SK-N-SH (cell line): Measurements from ENCODE around the gene FCRL6. TPM values are rescaled to one million over a fixed set of nuclear protein-coding genes. Genes with fewer than 3 reads are reported as not detected.
A peak's percentile ranks its signal among the peaks of the same experiment; 100 is the strongest.

ENCODE experiments used
- CTCF ChIA-PET: fragments of 300-600, 350-600 bp; formaldehyde crosslinking; extraction: SDS; loops from one replicate; lab custom pipeline; 2021; lab: Yijun Ruan, JAX
- POLR2A ChIA-PET: fragments of 350-600 bp; sonication (Branson Sonifier 250); formaldehyde crosslinking; extraction: SDS; loops from one replicate; lab custom pipeline; 2020; ENCODE audit warnings: antibody characterized with exemption, inconsistent platforms; lab: Yijun Ruan, JAX
- DNase-seq: peaks from one replicate; pipeline ENCODE4 v3.0.0; 2012
- H2AFZ ChIP-seq: fragments of 200-600 bp; sonication (generic); 2 replicates; pipeline ENCODE4 v1.8.1; 2016; ENCODE audit warnings: antibody characterized with exemption, mild to moderate bottlenecking, low read depth
- H3F3A ChIP-seq: fragments of 200-600 bp; sonication (generic); replicated peaks from 2 replicates; pipeline ENCODE3; 2016; ENCODE audit warnings: antibody characterized with exemption, mild to moderate bottlenecking; ENCODE audit not compliant: insufficient read depth
- H3K27ac ChIP-seq, 2 experiments: fragments of 200-500 bp in 1 of 2; fragments of 200-600 bp in 1 of 2; sonication (Bioruptor generic) in 1 of 2; sonication (generic), shearing (Covaris generic) in 1 of 2; 2 replicates each; pipeline versions ENCODE4 v1.5.1 to v1.6.1; 2014 to 2016; ENCODE audit warnings: low read depth in 2 of 2, inconsistent platforms in 1 of 2, low read length in 1 of 2, mild to moderate bottlenecking in 1 of 2, mixed read lengths in 1 of 2
- H3K27me3 ChIP-seq: fragments of 200-600 bp; sonication (generic), shearing (Covaris generic); 2 replicates; pipeline ENCODE4 v1.6.1; 2016; ENCODE audit warnings: mixed run types; ENCODE audit not compliant: insufficient read depth
- H3K36me3 ChIP-seq, 2 experiments: fragments of 200-500 bp in 1 of 2; fragments of 200-600 bp in 1 of 2; sonication (Bioruptor generic) in 1 of 2; sonication (generic) in 1 of 2; replicated peaks in 1 of 2; 2 replicates each; pipeline versions ENCODE3 to v1.5.1; 2014 to 2016; ENCODE audit warnings: low read length in 1 of 2, mild to moderate bottlenecking in 1 of 2; ENCODE audit not compliant: insufficient read depth in 2 of 2, control insufficient read depth in 1 of 2
- H3K4me1 ChIP-seq, 2 experiments: fragments of 200-500 bp in 1 of 2; fragments of 200-600 bp in 1 of 2; sonication (Bioruptor generic) in 1 of 2; sonication (generic), shearing (Covaris generic) in 1 of 2; 2 replicates each; pipeline versions ENCODE4 v1.5.1 to v1.6.1; 2014 to 2016; ENCODE audit warnings: low read depth in 1 of 2, low read length in 1 of 2, mixed run types in 1 of 2; ENCODE audit not compliant: insufficient read depth in 2 of 2, control insufficient read depth in 1 of 2
- H3K4me2 ChIP-seq: fragments of 200-600 bp; sonication (generic), shearing (Covaris generic); 2 replicates; pipeline ENCODE4 v1.6.1; 2017; ENCODE audit warnings: mixed run types
- H3K4me3 ChIP-seq, 2 experiments: fragments of 200-500 bp in 1 of 2; fragments of 200-600 bp in 1 of 2; sonication (Bioruptor generic) in 1 of 2; sonication (generic), shearing (Covaris generic) in 1 of 2; 2 replicates each; pipeline versions ENCODE4 v1.5.1 to v1.8.1; 2014 to 2016; ENCODE audit warnings: low read depth in 2 of 2, inconsistent platforms in 1 of 2, low read length in 1 of 2, mild to moderate bottlenecking in 1 of 2, mixed read lengths in 1 of 2, moderate library complexity in 1 of 2
- H3K79me2 ChIP-seq: fragments of 200-600 bp; sonication (generic); 2 replicates; pipeline ENCODE4 v1.8.1; 2017; ENCODE audit warnings: mild to moderate bottlenecking; ENCODE audit not compliant: insufficient read depth
- H3K9ac ChIP-seq: fragments of 200-600 bp; sonication (generic); 2 replicates; pipeline ENCODE4 v1.6.1; 2017; ENCODE audit warnings: mixed run types
- H3K9me2 ChIP-seq: fragments of 200-600 bp; sonication (generic); 2 replicates; pipeline ENCODE4 v1.6.1; 2017; ENCODE audit warnings: mixed run types
- H3K9me3 ChIP-seq: fragments of 200-600 bp; sonication (generic); 2 replicates; pipeline ENCODE4 v1.6.1; 2017; ENCODE audit warnings: mixed run types, mild to moderate bottlenecking, moderate library complexity
- H4K20me1 ChIP-seq: fragments of 200-600 bp; sonication (generic); 2 replicates; pipeline ENCODE4 v1.6.1; 2017; ENCODE audit warnings: mild to moderate bottlenecking, mixed run types; ENCODE audit not compliant: insufficient read depth
- CHD2 ChIP-seq: fragments of 150-350 bp; IDR thresholded peaks from 2 replicates; pipeline ENCODE4 v1.6.1; 2018; ENCODE audit warnings: low read length; ENCODE audit not compliant: partially characterized antibody
- CTCF ChIP-seq: fragments of 200-600 bp; sonication (generic); IDR thresholded peaks from 2 replicates; pipeline ENCODE4 v1.6.1; 2017; ENCODE audit warnings: antibody characterized with exemption, mild to moderate bottlenecking, moderate library complexity
- ELF1 ChIP-seq: IDR thresholded peaks from 2 replicates; pipeline ENCODE4 v1.4.0; 2012
- FOXM1 ChIP-seq: IDR thresholded peaks from 2 replicates; pipeline ENCODE4 v1.4.0; 2012; ENCODE audit warnings: low read depth, mild to moderate bottlenecking
- GABPA ChIP-seq: IDR thresholded peaks from 2 replicates; pipeline ENCODE4 v1.4.0; 2012; ENCODE audit warnings: low read depth, mild to moderate bottlenecking
- GATA2 ChIP-seq: sonication (generic); formaldehyde crosslinking; IDR thresholded peaks from 2 replicates; pipeline ENCODE4 v1.5.0; 2020; ENCODE audit warnings: mild to moderate bottlenecking, missing genetic modification reagents
- IRF3 ChIP-seq: fragments of 150-350 bp; IDR thresholded peaks from 2 replicates; pipeline ENCODE4 v1.6.1; 2016; ENCODE audit warnings: mild to moderate bottlenecking, low read depth, low read length
- JUND ChIP-seq: IDR thresholded peaks from 2 replicates; pipeline ENCODE4 v1.4.0; 2012
- RAD21 ChIP-seq: IDR thresholded peaks from 2 replicates; pipeline ENCODE4 v1.6.1; 2012; ENCODE audit warnings: mild to moderate bottlenecking, low read length
- RFX5 ChIP-seq: IDR thresholded peaks from 2 replicates; pipeline ENCODE4 v1.6.1; 2012; ENCODE audit warnings: mild to moderate bottlenecking, improper control_type of control experiment, low read length
- RXRA ChIP-seq: IDR thresholded peaks from 2 replicates; pipeline ENCODE4 v1.4.0; 2012; ENCODE audit warnings: low read depth, mild to moderate bottlenecking, borderline replicate concordance
- TCF12 ChIP-seq: IDR thresholded peaks from 2 replicates; pipeline ENCODE4 v1.4.0; 2012
- TEAD4 ChIP-seq: IDR thresholded peaks from 2 replicates; pipeline ENCODE4 v1.4.0; 2012; ENCODE audit warnings: mild to moderate bottlenecking, borderline replicate concordance; ENCODE audit not compliant: insufficient read depth
- USF2 ChIP-seq: fragments of 150-350 bp; IDR thresholded peaks from 2 replicates; pipeline ENCODE4 v1.6.1; 2017; ENCODE audit warnings: antibody characterized with exemption, low read length, low read depth, borderline replicate concordance
- YY1 ChIP-seq: IDR thresholded peaks from 2 replicates; pipeline ENCODE4 v1.4.0; 2012; ENCODE audit warnings: low read depth, mild to moderate bottlenecking
- ZBTB33 ChIP-seq: IDR thresholded peaks from 2 replicates; pipeline ENCODE4 v1.4.0; 2012; ENCODE audit warnings: low read depth, borderline replicate concordance
- WGBS: methylation state at CpG from one replicate; pipeline ENCODE4 v1.1.6; 2017; ENCODE audit warnings: low lambda C conversion rate; 5-methylcytosine and 5-hydroxymethylcytosine counted together
- polyA plus RNA-seq, 3 experiments: library from polyadenylated mRNA; depleted of rRNA; stranded (reverse); fragments of >200 nt; gene quantifications; 2 replicates each; pipeline ENCODE4 v1.2.3, GENCODE V29; 2012
- TF ChIP-seq, protein P1 (sequence below): IDR thresholded peaks from 2 replicates; pipeline ENCODE4; 2012
- TF ChIP-seq, protein P2 (sequence below): IDR thresholded peaks from 2 replicates; pipeline ENCODE4 v1.4.0; 2012; ENCODE audit warnings: low read depth

FCRL6 gene
- polyA plus RNA-seq, 1 of the 3 experiments (the other 2 are of a cell fraction), result not detected

DNA sequence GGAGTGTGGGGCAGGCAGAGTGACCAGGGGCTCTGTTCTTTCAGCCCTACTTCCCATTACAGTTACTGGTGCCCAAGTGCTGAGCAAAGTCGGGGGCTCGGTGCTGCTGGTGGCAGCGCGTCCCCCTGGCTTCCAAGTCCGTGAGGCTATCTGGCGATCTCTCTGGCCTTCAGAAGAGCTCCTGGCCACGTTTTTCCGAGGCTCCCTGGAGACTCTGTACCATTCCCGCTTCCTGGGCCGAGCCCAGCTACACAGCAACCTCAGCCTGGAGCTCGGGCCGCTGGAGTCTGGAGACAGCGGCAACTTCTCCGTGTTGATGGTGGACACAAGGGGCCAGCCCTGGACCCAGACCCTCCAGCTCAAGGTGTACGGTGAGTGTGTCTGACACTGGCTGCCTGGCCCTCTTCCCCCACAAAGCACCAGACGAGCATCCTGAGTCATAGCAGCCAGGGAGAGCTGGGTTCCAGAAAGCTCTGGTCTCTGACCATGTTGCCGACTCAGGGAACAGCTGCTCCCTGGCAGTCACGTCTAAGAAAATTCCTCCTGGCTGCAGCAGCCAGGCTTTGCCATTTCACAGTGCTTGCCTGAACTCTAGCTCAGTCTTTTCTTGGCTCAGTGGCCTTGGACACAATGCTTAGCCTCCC, 27.8 kb downstream of the FCRL6 start:
- H3K27me3 ChIP-seq, result no peaks in the 10 kb centered on the region
- H3F3A ChIP-seq, result no peaks in the 10 kb centered on the region
- H3K4me2 ChIP-seq, result no peak overlapping the region
- no peak overlapping the region for H3K4me3 ChIP-seq
- 32% methylated on average over 5 of the region's 18 CpGs for WGBS
- H3K9ac ChIP-seq, result no peak overlapping the region
- TF ChIP-seq ZBTB33 (no peak), GATA2 (CRISPR knock-in tag) (no peak), GABPA (no peak), TCF12 (peak; percentile 16; the same call in 1 of the 2 replicates), USF2 (no peak), JUND (0 out of 2 replicates have a peak, but pooled peaks have one; percentile 1), TEAD4 (no peak), YY1 (no peak), RFX5 (no peak)
- TF ChIP-seq, protein P1, sequence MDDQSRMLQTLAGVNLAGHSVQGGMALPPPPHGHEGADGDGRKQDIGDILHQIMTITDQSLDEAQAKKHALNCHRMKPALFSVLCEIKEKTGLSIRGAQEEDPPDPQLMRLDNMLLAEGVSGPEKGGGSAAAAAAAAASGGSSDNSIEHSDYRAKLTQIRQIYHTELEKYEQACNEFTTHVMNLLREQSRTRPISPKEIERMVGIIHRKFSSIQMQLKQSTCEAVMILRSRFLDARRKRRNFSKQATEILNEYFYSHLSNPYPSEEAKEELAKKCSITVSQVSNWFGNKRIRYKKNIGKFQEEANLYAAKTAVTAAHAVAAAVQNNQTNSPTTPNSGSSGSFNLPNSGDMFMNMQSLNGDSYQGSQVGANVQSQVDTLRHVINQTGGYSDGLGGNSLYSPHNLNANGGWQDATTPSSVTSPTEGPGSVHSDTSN, result no peak
- TF ChIP-seq, protein P2, sequence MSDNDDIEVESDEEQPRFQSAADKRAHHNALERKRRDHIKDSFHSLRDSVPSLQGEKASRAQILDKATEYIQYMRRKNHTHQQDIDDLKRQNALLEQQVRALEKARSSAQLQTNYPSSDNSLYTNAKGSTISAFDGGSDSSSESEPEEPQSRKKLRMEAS, result no peak
- peaks cover 13% of the 10 kb centered on the region in 2 experiments; a peak in 2 of 4 replicates for H3K4me1 ChIP-seq
- no peaks in the 10 kb centered on the region for H3K9me3 ChIP-seq
- ChIA-PET POLR2A (no interaction called here), CTCF (interaction anchor here (0.7 to 8.8 kb wide), 6 partner anchors 8 to 408 kb away, joined by 3 to 41 read pairs (median 10); no protein-coding TSS in a partner anchor)
- no peaks in the 10 kb centered on the region for H3K36me3 ChIP-seq
- H3K9me2 ChIP-seq, result no peaks in the 10 kb centered on the region
- no peak overlapping the region for H2AFZ ChIP-seq
- no peaks in the 10 kb centered on the region for H4K20me1 ChIP-seq
- H3K79me2 ChIP-seq, result no peaks in the 10 kb centered on the region
- DNase-seq, result no peak
- no peak overlapping the region for H3K27ac ChIP-seq

GRCh38 chr1:159830722-159831121, 28.6 kb downstream of the FCRL6 start:
- no peaks in the 10 kb centered on the region for H3K79me2 ChIP-seq
- H3K9ac ChIP-seq, result no peak overlapping the region
- no peak overlapping the region for H3K27ac ChIP-seq
- DNase-seq, result no peak
- H3K36me3 ChIP-seq, result no peaks in the 10 kb centered on the region
- no peaks in the 10 kb centered on the region for H3K27me3 ChIP-seq
- H3K4me2 ChIP-seq, result no peak overlapping the region
- H4K20me1 ChIP-seq, result no peaks in the 10 kb centered on the region
- ChIA-PET CTCF (interaction anchor here (0.7 to 8.8 kb wide), 5 partner anchors 9 to 40 kb away, joined by 3 to 41 read pairs (median 7); no protein-coding TSS in a partner anchor), POLR2A (no interaction called here)
- H3K4me3 ChIP-seq, result no peak overlapping the region
- 93% methylated on average over 8 of the region's 8 CpGs for WGBS
- H3K9me2 ChIP-seq, result no peaks in the 10 kb centered on the region
- no peak overlapping the region for H2AFZ ChIP-seq
- H3K4me1 ChIP-seq, result peaks cover 8 to 13% of the 10 kb centered on the region in 2 experiments; a peak in 2 of 4 replicates
- no peaks in the 10 kb centered on the region for H3K9me3 ChIP-seq
- no peaks in the 10 kb centered on the region for H3F3A ChIP-seq
- TF ChIP-seq RFX5 (no peak), FOXM1 (no peak), GABPA (no peak), CHD2 (no peak), IRF3 (no peak), ELF1 (no peak), RAD21 (no peak), RXRA (no peak), USF2 (no peak), CTCF (no peak)
